Measurements from ENCODE around the gene TRPV5.

TRPV5 gene

GRCh38 chr7:142908921-142909890 lies 24.3 kb downstream of the TRPV5 start:
- DNase-seq (ENCODE audit: low read depth): no peak

GRCh38 chr7:142908290-142908689 lies 25.3 kb downstream of the TRPV5 start:
- DNase-seq (ENCODE audit: low read depth): no peak

GRCh38 chr7:142906643-142907042 lies 26.9 kb downstream of the TRPV5 start:
- no peak for DNase-seq (ENCODE audit: low read depth)

- DNase-seq (ENCODE audit: low read depth): no peak
Observed at GRCh38 chr7:142905759-142906158, 27.8 kb downstream of the TRPV5 start.

DNA sequence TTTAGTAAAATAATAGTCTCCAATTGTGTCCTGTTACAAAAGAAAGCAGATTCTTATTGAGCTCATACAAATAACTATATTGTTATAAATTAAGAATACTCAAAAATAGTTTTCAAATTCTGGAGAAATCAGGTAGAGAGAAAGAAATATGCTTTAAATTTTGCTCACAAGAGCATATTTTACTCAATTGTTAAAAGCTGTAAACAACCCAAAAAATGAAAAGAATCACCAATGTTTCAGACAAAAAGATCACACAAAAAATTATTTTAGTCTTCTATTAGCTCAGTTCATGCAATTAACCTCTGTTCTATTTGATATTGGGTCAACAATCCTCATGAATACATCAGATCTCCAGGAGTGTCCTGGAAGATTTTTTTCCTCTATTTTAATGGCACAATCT lies 29.4 kb downstream of the TRPV5 start:
- no peak for DNase-seq (ENCODE audit: low read depth)

DNA sequence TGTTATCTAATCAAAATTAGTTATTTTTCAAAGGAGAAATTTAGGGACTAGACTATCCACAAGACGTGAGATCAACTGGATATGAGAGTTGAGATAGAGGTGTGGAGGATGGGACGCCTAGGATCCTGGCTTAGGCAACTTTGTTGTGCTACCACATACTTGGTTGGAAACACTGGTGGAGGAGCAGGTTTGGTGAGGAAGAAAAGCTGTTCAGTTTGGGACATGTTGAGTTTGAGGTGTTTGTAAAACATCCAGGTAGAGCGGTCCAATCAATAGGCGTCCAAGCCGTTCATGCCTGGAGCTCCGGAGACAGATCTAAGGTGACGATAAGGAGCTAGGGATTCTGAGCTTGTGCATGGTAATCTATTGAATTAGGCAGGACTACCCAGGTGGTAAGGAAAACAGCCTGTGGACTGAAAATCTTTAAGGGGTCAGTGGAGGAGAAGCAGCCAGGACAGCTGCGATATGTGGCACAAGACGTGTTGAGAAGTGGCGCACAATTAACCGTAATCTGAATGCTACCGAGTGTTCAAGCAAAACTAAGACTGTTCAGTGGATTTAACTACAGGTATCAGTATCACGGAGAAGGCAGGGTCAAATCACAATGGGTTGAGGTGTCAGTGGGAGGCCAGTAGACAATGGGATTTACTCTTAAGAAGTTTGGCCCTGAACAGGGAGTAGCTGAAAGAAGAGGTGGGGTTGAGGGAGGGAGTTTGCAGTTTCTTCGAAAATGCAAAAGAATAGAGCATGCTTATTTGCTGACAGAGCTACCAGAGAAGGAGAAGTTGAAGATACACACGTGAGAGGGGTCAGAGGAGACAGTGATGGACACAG lies 31.9 kb downstream of the TRPV5 start:
- DNase-seq (ENCODE audit: low read depth): no peak

DNA sequence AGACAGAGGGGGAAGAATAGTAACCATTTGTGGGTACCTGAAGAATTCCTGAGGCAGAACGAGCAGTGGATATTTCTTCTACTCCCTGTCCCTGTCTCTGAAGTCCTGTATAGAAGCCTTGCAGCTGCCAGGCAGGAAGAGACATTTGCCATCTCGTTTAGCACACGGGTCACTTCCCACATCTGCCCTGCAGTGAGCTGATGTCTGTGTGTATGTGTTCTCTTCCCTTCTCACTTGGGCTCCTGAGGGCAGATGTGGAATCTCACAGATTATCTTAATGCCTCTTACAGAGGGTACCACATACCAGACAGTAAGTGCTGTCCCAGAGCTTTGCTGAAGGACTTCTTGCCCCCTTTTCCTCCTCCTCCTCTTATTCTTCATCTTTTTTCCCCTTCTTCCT lies 33.9 kb downstream of the TRPV5 start:
- no peak for DNase-seq (ENCODE audit: low read depth)

DNA sequence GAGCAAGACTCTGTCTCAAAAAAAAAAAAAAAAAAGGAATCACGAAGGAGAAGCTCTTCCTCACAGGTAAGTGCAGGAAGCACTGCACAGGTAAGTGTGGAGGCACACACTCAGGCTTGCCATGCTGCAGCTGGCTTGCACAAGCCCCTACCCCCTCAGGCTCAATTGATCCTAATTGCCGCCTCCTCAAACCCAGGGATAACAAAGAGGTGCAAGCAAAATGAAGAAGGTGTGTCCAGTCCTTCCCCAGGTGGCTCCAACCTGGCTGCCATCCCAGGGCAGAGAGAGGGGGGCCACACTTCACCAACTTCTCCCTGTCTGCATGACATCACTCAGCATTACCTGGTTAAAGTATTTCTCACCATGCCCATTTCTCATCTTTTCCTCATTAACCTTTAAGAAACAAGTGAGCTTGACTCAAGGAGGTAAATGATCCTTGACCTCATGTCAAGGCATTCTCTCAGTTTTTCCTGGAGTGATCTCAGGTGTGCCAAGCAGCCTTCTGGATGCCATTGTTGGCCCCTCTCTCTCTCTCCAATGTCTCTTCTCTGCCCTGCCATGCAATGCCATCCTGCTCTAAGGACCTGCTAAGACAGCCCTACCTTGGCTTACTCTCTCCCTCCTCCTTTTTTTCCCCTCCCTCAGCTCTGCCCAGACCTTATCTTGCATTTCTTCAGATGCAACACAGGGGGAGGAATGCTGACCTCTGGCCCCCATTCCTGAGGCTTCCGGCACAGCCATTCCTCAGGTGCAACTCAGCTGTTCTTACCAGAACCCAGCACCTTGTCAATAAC lies 35.0 kb downstream of the TRPV5 start:
- no peak for DNase-seq (ENCODE audit: low read depth)

DNA sequence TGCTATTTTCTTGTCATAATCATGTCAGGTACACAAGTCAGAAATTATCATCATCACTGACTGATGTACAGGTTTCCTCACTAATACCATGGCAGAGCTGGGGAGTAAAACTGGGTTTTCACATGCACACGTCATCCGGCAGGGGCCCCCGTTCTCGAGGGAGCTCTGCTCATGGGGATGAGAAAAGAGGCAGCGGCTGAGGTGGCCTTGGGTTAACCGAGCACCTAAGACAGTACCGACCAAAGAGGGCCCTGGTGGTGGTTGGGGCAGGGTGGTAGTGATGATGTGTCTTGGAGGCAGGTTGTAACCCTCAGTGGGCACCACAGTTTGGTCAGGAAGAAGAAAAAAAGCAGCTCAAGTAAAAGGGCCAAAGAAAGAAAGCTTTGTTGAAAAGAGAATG lies 35.9 kb downstream of the TRPV5 start:
- no peak for DNase-seq (ENCODE audit: low read depth)

- no peak for DNase-seq (ENCODE audit: low read depth)
Observed at GRCh38 chr7:142896741-142897379, 36.7 kb downstream of the TRPV5 start.

DNA sequence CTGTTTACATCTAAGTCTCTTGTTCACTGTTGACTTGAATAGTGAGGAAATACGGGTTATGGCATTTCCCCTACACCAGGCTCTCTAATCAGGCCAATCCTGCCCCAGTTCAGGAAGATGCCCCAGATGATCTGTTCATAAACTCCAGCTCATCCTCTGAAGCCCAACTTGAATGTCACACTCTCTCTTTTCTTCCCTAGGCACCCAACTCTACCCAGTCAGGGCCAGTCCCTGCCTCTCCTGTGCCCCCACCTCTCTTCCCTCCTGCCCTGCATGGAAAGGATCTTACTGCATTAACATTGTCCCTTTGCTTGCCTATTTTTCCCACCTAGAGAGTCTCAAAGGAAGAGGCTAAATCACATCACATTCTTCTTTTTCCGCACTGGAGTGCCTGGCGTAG lies 37.4 kb downstream of the TRPV5 start:
- no peak for DNase-seq (ENCODE audit: low read depth)

DNA sequence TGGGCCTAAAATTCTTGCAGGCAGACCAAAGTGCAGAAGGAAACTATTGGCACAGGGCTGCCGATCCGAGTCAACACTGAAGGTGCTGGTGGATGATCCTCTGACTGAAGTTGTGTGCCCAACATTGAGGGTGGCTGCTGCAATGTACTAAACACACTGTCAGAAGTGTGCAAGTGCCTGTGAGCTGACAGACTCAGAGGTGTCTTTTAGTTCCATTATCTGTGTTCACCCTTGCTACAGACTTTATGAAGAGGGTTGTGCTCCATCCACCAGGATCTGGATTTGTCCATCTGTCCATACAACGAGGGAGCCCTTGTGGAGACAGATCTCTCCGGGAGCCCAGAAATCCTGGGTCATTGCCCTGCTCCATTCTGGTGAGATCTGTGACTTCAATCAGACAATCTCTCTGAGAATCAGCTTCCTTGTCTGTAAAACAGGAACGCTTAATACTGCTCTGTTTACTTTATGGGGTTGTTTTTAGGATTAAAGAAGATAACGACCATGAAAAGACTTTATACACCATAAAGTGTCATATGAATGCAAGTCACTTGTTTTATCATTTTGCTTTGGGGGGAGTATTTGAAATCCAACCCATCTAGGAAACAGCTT lies 38.5 kb downstream of the TRPV5 start:
- DNase-seq (ENCODE audit: low read depth): no peak

- no peak for DNase-seq (ENCODE audit: low read depth)
Observed at GRCh38 chr7:142894112-142894984, 39.2 kb downstream of the TRPV5 start.

DNA sequence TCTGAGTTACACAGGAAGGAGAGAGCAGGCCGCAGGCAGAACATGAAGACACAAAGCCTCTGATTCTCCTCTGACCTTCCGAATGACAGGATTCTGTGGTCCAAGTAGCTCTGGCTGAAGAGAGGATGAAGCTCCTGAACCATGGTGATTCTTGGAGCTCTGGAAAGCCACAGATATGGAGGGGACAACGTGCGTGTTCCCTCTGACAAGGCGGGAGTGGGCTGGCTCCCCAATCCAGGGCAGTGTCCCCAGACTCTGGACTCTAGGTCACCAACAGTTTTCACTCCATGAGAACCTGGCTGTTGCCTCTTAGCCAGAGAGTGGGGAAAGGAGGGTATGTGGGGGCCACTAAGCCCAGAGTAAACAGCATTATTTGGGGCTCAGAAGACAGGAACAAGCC lies 40.6 kb downstream of the TRPV5 start:
- DNase-seq (ENCODE audit: low read depth): no peak

GRCh38 chr7:142891490-142892082 lies 42.0 kb downstream of the TRPV5 start:
- no peak for DNase-seq (ENCODE audit: low read depth)

- DNase-seq (ENCODE audit: low read depth): no peak
Observed at GRCh38 chr7:142890874-142891485, 42.6 kb downstream of the TRPV5 start.

- no peak for DNase-seq (ENCODE audit: low read depth)
Observed at GRCh38 chr7:142889816-142890215, 43.7 kb downstream of the TRPV5 start.

GRCh38 chr7:142887282-142888015 lies 46.1 kb downstream of the TRPV5 start:
- DNase-seq (ENCODE audit: low read depth): no peak

DNA sequence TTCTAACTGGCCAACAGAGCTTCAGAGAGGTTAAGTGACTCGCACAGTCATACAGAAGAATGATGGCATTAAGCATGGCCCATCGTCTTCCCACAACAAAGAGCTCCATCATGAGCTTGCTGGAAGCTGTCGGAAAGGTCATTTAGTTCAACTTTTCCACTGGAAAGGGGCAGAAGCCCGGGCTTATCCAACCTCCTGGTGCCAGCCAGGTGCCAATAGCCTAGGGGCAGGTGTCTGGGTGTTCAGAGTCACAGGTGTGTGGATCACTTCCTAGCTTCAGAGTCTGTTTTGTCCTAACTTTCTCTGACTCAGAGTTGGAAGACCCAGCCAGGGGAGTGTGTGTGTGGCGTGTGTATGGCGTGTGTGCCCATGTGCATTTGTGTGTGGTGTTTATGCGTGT lies 46.7 kb downstream of the TRPV5 start:
- DNase-seq (ENCODE audit: low read depth): no peak

All from stimulated activated CD4-positive, alpha-beta T cell treated with anti-CD3 and anti-CD28 coated beads, Interleukin-2, amount 100 ng/mL, for 4 hours (primary cell).